HEK293T (cell line): ENCODE measurements around the gene L3MBTL4.

ENCODE experiments used
- ARNT ChIP-seq: fragments of 450-650 bp; IDR thresholded peaks from 2 replicates; pipeline ENCODE4 v1.6.1; 2017; ENCODE audit warnings: mild to moderate bottlenecking
- BHLHE40 ChIP-seq: fragments of 450-650 bp; IDR thresholded peaks from 2 replicates; pipeline ENCODE4 v1.6.1; 2016; ENCODE audit warnings: mild to moderate bottlenecking, moderate library complexity, borderline replicate concordance
- ELF4 ChIP-seq: fragments of 450-650 bp; IDR thresholded peaks from 2 replicates; pipeline ENCODE4 v1.6.1; 2017; ENCODE audit warnings: antibody characterized with exemption
- FOXM1 ChIP-seq: fragments of 450-650 bp; IDR thresholded peaks from 2 replicates; pipeline ENCODE4 v1.6.1; 2017; ENCODE audit warnings: mild to moderate bottlenecking, borderline replicate concordance
- SP1 ChIP-seq: fragments of 450-650 bp; IDR thresholded peaks from 2 replicates; pipeline ENCODE4 v1.6.1; 2017

- no peak for TF ChIP-seq SP1
- TF ChIP-seq ELF4 = no peak
- TF ChIP-seq BHLHE40 = no peak
- no peak for TF ChIP-seq ARNT
- no peak for TF ChIP-seq FOXM1
Measured at GRCh38 chr18:6200204-6200774, 214.4 kb downstream of the L3MBTL4 start.
